ENCODE data around the gene PPP1CA.
"Not testable (repeated sequence)": the region's sequence is repeated elsewhere in the genome, so short reads cannot be mapped to it uniquely, and the experiment has no call there.

PPP1CA gene

DNA sequence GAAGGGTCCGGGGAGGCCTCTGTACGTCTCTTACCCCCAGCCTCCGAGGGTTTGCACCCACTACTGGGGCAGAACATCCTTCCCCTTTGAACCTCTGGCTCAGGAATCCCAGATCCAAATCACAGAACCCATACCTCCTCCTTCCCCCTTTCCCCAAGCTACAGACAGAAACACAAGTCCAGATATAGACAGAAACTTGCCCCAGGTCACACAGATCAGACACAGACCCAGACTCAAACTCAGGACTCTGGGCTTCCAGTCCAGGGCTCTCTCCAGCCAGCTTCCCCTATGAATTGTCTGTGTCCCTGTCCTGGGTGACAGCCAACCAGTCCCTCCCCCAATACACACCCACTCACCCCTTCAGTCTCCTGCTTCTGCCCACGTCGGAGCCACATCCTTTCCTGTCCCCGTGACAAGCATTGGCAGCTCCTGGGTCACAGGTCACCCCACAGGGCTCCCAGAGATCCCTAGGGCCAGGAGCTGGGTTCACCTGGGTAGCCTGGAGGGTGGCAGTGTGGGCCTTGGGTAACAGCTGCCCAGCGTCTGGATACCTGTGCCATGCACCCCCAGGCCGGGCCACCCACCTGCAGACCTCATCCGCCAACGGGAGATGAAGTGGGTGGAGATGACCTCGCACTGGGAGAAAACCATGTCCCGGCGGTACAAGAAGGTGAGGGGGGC, 3.0 kb upstream of the PPP1CA start:
- no peak for TF ChIP-seq CTCF (IDR thresholded peaks at IDR 0.05; ENCODE audit: low read depth, low read length)
- no peak for DNase-seq (ENCODE audit: extremely low read depth, low read depth)

- DNase-seq (ENCODE audit: extremely low read depth, low read depth): not testable (repeated sequence)
These were observed 1.4 kb upstream of the PPP1CA start for GRCh38 chr11:67403085-67403484.

GRCh38 chr11:67402192-67402839, 658 bp upstream of the PPP1CA start:
- DNase-seq (ENCODE audit: extremely low read depth, low read depth): not testable (repeated sequence)

DNA sequence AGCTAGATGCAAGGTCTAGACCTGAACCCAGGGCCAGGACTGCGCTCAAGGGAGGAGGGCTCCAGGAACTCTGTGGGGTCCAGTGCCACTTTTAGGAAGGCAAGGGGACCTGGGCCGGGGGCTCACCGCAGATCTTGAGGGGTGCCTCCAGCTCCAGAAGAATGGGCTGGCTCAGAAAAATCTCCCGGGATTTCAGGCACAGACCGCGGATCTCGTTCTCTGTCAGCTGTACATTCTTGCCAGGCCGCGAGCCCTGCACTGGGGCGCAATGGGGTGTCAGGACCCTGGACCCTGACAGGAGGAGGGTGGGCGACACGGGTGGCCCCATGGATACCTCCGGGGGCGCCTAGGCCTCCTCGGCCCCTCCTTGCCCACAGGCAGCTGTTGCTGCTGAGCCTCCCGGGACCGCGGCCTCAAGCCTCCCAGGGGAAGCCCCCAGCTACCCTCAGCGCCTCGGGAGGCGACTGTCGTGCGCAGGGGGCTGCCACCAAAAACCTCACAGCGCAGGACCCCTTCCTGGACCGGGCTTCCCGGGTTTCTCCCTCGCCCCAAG, 640 bp downstream of the PPP1CA start:
- DNase-seq (ENCODE audit: extremely low read depth, low read depth): no peak
- TF ChIP-seq CTCF (IDR thresholded peaks at IDR 0.05; ENCODE audit: low read depth, low read length): no peak

DNA sequence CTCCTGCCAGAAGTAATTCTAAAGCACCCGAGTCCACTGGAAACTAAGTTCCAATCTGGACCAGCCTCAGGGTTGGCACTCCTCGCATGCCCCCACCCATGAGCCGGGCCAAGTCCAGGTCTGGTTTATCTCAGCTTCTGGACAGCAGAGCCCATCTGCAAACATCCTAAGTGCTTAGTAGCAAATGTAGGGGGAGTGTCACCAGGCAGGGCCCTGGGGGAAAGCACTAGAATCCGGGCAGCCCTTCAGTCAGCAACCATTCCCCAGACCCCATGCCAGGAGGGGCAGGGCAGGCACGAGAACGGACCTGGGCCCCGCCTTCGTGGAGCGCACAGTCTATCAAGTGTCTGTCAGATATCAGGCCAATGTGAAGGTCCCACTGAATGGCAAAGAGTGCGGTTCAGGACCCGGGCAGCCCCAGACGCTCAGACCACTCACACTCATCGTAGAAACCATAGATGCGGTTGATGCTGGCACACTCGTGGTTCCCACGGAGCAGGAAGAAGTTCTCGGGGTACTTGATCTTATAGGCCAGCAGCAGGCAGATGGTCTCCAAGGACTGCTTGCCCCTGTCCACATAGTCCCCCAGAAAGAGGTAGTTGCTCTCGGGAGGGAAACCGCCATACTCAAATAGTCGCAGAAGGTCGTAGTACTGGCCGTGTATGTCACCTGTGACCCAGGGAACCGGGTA, 1.3 kb downstream of the PPP1CA start:
- TF ChIP-seq CTCF (IDR thresholded peaks at IDR 0.05; ENCODE audit: low read depth, low read length): no peak
- DNase-seq (ENCODE audit: extremely low read depth, low read depth): no peak

DNA sequence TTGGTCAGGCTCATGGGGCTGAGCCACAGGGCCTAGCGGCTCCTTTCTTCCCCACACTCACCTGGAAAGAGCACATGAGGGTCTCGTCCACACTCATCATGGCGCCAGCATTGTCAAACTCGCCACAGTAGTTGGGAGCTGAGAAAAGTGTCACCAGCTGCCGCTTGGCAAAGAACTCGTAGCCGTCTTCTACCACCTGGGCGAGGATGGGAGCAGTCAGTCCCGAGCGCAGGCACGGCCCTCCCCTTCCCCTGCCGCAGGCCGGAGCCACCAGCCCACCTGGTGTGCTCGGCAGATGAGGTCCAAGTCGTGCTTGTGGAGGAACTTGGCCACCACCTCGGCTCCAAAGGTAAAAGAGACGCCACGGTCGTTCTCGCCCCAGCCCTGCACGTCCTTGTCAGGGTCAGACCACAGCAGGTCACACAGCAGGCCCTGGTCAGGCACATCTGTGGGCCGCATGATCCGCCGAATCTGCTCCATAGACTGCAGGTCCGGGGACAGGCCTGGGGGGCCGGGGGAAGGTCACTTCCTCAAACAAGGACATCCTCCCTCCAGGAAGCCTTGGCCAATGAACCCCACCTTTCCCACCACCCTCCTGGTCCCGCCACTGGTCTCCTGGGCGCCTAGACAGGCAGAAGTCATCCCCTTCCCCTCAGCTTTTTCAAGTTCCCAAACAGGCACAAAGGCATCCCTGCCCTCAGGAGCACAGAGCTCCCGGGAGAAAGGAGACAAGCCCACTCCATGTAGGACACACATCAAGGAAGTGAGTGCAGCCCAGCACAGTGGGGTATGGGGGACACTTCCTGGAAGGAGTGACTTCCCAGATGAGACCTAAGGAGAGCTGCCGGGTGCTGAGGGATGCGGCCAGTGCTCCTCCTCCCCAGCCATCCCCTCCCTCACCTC, 2.7 kb downstream of the PPP1CA start:
- DNase-seq (ENCODE audit: extremely low read depth, low read depth): no peak
- TF ChIP-seq CTCF (IDR thresholded peaks at IDR 0.05; ENCODE audit: low read depth, low read length): no peak

- TF ChIP-seq CTCF (IDR thresholded peaks at IDR 0.05; ENCODE audit: low read depth, low read length): no peak
- no peak for DNase-seq (ENCODE audit: extremely low read depth, low read depth)
These were observed 3.5 kb downstream of the PPP1CA start for GRCh38 chr11:67397986-67398660.
